ENCODE data around the gene PDGFB. TPM values are rescaled to one million over a fixed set of nuclear protein-coding genes. Genes with fewer than 3 reads are reported as not detected.

Gene PDGFB
- total and polyA plus RNA-seq, 12 donors: 9.9 to 45.6 (median 18.5) TPM

DNA sequence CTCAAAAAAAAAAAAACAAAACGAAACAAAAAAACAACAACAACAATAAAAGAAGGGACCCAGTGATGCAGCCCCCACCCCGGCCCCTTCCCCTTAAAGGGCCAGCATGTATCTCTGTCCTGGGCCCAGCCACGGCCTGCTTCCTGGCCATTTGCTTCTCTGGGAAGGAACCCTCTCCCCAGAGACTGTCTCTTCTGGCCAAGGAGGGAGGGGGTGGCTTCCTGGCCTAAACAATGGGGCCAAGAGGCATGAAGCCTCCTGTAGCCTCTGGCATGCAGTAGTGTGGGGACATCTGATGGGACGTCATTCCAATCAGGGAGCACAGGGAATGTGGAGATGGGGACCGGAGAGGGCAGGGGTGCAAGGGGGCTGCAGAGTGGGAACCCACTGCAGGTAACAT lies 25.5 kb upstream of the PDGFB start:
- WGBS, 2 donors: 57 to 65% methylated on average over 5 of the region's 5 CpGs
- peaks cover 6 to 54% (median 38%) of the 10 kb centered on the region in 9 donors for H3K4me1 ChIP-seq
- H3K9me3 ChIP-seq: peaks cover 0 to 9% (median 0%) of the 10 kb centered on the region in 11 donors
- intact Hi-C loops (cut with DNase I): no loop called here
- peak; percentile 36 to 82 (median 62) for ATAC-seq
- peak in 1 of 2 donors; percentile 57 for DNase-seq
- no peaks in the 10 kb centered on the region for H3K36me3 ChIP-seq
- peak overlapping the region in 1 of 10 donors; percentile 14 for H3K4me3 ChIP-seq
- no peaks in the 10 kb centered on the region for H3K27me3 ChIP-seq
- TF ChIP-seq, protein P1, sequence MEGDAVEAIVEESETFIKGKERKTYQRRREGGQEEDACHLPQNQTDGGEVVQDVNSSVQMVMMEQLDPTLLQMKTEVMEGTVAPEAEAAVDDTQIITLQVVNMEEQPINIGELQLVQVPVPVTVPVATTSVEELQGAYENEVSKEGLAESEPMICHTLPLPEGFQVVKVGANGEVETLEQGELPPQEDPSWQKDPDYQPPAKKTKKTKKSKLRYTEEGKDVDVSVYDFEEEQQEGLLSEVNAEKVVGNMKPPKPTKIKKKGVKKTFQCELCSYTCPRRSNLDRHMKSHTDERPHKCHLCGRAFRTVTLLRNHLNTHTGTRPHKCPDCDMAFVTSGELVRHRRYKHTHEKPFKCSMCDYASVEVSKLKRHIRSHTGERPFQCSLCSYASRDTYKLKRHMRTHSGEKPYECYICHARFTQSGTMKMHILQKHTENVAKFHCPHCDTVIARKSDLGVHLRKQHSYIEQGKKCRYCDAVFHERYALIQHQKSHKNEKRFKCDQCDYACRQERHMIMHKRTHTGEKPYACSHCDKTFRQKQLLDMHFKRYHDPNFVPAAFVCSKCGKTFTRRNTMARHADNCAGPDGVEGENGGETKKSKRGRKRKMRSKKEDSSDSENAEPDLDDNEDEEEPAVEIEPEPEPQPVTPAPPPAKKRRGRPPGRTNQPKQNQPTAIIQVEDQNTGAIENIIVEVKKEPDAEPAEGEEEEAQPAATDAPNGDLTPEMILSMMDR (IDR thresholded peaks at IDR 0.05): no peak
- H3K27ac ChIP-seq: peak overlapping the region in 9 of 10 donors; percentile 51 to 83 (median 71)

DNA sequence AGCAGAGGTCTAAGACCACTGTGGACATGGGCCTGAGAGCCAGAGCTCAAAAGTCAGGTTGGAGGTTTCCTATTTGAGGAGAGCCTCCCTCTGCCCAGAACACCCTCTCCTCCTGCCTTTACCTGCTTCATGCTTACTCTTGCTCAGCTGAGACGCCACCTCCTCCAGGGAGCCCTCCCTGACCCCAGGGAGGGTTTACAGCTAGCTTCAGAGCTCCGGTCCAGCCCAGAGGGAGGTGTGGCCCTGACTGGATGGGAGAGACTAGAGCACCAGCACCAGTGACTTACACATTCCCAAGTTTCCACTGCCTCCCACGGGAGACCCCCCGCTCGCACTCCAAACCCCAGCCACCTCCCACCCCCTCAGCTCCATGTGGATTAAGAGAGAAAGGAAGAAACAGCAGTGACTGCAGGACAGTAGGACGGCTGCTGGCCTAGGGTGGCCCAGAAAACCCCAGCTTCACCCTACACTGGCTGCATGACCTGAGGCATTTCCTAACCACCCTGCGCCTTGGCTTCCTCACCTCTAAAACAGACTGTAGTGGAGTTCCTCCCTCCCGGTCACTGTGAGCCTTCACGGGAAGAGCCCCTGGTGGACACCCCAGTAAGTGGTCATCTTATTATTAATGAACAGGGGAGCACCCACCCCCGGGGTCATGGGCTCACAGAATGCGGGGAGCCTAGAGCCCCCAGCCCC lies 24.5 kb upstream of the PDGFB start:
- 67 to 71% methylated on average over 11 of the region's 11 CpGs for WGBS, 2 donors
- intact Hi-C loops (cut with DNase I): no loop called here
- TF ChIP-seq, protein P1 (IDR thresholded peaks at IDR 0.05): peak in 1 of 9 donors; percentile 11
- Histone ChIP-seq H3K27me3 (no peaks in the 10 kb centered on the region), H3K4me1 (peaks cover 6 to 59% (median 46%) of the 10 kb centered on the region in 9 donors), H3K36me3 (no peaks in the 10 kb centered on the region), H3K4me3 (peak overlapping the region in 1 of 10 donors; percentile 7), H3K27ac (peak overlapping the region in 9 of 10 donors; percentile 51 to 83 (median 71)), H3K9me3 (peaks cover 0 to 9% (median 0%) of the 10 kb centered on the region in 11 donors)
- DNase-seq: no peak
- ATAC-seq: peak in 3 of 8 donors; percentile 23 to 42 (median 25)

DNA sequence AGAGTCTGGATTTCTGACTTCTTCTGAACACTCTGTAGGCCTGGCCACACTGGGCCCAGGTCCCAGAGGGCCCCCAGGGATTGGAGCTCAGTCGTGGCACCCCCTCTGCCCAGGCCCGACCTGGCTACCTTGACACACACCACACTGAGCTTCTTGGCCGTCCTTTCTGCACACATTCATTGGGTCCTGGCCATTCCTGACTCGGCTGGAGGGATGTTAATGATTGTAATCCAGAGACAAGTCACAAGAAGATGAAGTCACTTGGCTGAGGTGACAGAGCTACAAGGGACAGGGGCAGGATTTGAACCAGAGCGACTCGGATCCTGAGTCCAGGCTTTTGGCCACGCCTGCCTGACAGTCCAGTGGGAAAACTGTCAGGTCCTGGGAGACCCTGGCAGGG lies 23.9 kb upstream of the PDGFB start:
- H3K9me3 ChIP-seq: peaks cover 0 to 9% (median 0%) of the 10 kb centered on the region in 11 donors
- no peak overlapping the region for H3K4me3 ChIP-seq
- DNase-seq (no peak), ATAC-seq (no peak)
- TF ChIP-seq, protein P1 (IDR thresholded peaks at IDR 0.05): no peak
- H3K36me3 ChIP-seq: no peaks in the 10 kb centered on the region
- WGBS, 2 donors: 62 to 63% methylated on average over 7 of the region's 7 CpGs
- H3K27me3 ChIP-seq: no peaks in the 10 kb centered on the region
- intact Hi-C loops (cut with DNase I): no loop called here
- H3K4me1 ChIP-seq: peaks cover 6 to 59% (median 49%) of the 10 kb centered on the region in 9 donors
- H3K27ac ChIP-seq: peak overlapping the region in 8 of 10 donors; percentile 32 to 83 (median 72)

DNA sequence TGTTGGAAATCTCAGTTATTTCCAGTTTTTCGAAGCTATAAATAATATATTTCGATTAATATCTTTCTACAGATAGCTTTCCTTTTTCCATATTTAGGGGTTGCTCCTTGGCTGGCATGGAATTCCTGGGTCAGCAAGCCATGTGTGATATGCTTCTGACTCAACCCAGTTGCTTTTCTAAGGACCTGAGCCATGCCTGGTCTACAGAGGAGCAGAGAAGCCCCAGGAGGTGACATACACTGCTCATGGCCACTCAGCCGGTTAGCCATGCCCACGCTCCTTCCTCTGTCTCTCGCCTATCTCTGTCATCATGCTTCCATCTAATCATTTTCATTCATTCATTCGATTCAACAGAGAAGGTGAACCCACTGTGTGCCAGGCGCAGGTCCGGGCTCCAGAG lies 23.2 kb upstream of the PDGFB start:
- intact Hi-C loops (cut with DNase I): no loop called here
- Histone ChIP-seq H3K4me3 (no peak overlapping the region), H3K4me1 (peaks cover 6 to 59% (median 49%) of the 10 kb centered on the region in 9 donors), H3K27ac (peak overlapping the region in 6 of 10 donors; percentile 32 to 83 (median 76)), H3K9me3 (peaks cover 0 to 9% (median 0%) of the 10 kb centered on the region in 11 donors), H3K27me3 (no peaks in the 10 kb centered on the region), H3K36me3 (no peaks in the 10 kb centered on the region)
- 87 to 94% methylated on average over 8 of the region's 8 CpGs for WGBS, 2 donors
- TF ChIP-seq, protein P1 (IDR thresholded peaks at IDR 0.05): no peak
- ATAC-seq (no peak), DNase-seq (no peak)

Measured in heart right ventricle (tissue), 16 donors.